ENCODE data around the gene CC2D1A.
"Not testable (repeated sequence)": the region's sequence is repeated elsewhere in the genome, so short reads cannot be mapped to it uniquely, and the experiment has no call there.

CC2D1A gene

GRCh38 chr19:13963603-13964105 lies 57.7 kb downstream of the CC2D1A start:
- DNase-seq: no peak

DNA sequence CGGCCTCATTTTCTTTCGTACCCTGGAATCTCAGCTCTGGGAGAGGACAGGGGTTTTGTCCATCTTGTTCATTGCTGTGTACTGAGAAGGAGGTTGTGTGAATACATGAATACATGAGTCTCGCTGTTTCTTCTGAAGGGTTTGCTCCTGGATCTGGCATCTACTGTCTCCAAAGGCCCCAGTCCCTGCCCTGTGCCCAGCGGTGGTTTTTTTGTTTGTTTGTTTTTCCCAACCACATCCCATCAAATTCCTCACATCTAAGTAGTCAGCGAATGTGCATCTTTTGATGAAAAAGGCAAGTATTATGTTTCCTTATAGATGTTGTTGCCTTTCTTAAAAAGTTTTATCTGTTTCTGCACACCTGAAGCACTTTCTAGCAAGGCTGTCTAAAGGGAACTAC lies 58.8 kb downstream of the CC2D1A start:
- DNase-seq: no peak

DNA sequence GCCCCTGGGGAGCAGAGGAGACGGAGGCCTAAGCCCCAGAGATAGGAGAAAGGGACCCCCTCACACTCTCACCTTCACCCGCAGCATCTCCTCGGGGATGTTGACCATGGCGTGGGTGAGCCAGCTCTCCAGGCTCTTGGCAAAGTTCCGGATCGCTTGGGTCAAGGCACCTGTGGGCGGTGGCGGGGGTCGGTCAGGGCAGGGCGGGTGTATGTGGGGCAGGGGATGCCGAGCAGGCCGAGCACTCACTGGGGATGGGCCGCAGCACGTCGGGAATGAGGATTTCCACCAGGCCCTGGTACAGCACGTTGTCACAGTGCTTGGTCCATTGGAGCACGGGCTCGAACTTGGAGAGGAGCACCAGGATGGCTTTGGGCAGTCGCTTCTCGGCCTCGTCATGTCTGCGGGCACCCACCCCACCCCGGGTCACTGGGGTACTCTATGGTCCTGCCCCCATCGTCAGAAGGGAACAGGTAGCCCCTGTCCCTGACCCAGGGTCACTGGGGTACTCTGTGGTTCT lies 59.4 kb downstream of the CC2D1A start:
- DNase-seq: no peak

- no peak for DNase-seq
Measured at GRCh38 chr19:13965926-13966683, 60.1 kb downstream of the CC2D1A start.

DNA sequence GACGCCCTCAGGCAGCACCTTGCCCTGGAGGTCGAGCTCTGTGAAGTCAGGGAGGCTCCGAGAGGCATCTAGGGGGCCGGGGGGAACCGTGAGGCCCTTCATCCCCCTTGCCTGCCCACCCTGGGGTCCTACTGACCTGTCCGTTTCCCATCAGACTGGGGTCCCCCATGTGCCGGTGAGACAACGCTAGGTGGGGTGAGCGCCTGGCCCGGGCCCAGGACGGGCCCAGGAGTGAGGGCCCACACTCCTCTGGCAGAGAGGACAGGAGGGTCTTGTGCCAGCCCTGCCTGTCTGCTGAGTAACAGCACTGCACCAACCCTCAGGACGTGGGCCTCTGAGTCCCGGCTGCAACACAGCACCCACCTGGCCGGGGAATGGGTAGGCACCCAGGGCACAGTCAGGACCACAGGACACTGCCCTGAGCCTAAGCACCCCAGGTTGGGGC lies 60.7 kb downstream of the CC2D1A start:
- no peak for DNase-seq

DNA sequence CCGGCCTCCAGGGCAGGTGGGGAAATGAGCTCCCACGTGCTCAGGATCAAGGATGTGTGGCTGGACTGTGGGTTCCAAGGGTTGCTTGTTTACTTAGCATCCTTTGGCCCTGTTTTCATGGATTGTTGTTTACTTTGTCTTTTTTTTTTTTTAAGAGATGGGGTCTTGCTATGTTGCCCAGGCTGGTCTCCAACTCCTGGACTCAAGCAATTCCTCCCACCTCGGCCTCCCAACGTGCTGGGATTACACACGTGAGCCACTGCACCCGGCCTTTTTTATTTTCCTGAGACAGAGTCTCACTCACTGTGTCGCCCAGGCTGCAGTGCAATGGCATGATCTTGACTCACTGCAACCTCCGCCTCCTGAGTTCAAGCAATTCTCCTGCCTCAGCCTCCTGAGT lies 61.2 kb downstream of the CC2D1A start:
- DNase-seq: not testable (repeated sequence)

DNA sequence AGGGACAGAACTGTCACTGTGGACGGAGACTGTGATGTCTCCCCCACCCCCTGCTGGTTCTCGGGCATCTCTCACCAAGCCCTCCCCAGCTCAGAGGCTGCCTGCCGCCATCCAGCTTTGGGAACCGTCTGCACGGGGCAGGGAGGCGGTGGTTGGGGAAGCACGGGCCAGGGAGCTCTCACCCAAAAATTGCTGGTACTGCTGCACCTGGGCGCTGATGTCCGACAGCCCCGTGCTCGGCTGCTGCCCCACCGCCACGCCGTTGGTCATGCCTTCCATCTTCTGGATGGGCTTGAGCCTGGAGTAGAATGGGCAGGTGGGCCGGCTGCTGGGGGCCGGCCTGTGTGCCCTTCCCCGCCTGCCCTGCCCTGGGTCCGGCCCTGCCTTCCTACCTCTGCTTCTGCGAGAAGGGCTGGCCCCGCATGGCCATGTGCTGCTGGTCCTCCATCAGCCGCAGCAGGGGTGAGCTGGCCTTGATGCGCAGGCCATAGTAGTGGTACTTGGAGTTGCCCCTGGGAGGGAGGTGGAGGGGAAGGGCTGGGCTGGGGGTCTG lies 62.5 kb downstream of the CC2D1A start:
- DNase-seq: no peak

DNA sequence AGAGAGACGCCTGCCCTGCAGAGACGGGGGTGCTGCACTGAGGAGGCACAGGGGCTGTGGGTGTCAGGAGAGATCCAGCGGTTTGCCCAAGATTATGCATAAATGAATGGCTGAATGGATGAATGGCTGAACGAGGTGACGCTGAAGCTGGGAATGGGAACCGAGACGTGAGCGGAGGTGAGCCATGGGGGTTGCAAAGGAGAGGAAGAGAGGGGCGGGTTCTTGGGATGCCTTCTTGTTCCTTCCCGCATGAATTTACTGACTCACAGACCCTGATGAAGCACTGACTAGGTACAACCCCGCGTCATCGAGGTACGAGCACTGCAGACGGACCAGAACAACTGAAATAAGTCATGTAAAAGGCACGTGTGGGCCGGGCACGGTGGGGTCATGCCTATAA lies 63.0 kb downstream of the CC2D1A start:
- DNase-seq: no peak

- no peak for DNase-seq
Measured at GRCh38 chr19:13969897-13970296, 63.9 kb downstream of the CC2D1A start.

GRCh38 chr19:13971868-13972267 lies 65.9 kb downstream of the CC2D1A start:
- not testable (repeated sequence) for DNase-seq

GRCh38 chr19:13972368-13973155 lies 66.6 kb downstream of the CC2D1A start:
- no peak for DNase-seq

DNA sequence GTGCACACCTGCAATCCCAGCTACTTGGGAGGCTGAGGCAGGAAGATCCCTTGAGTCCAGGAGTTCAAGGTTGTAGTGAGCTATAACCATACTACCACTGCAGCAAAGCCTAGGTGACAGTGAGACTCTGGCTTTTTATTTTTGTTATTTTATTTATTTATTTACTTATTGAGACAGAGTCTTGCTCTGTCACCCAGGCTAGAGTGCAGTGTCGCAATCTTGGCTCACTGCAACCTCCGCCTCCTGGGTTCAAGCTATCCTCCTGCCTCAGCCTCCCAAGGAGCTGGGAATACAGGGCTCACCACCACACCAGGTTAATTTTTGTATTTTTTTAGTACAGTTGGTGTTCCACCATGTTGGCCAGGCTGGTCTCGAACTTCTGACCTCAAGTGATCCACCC lies 67.5 kb downstream of the CC2D1A start:
- DNase-seq: not testable (repeated sequence)

DNA sequence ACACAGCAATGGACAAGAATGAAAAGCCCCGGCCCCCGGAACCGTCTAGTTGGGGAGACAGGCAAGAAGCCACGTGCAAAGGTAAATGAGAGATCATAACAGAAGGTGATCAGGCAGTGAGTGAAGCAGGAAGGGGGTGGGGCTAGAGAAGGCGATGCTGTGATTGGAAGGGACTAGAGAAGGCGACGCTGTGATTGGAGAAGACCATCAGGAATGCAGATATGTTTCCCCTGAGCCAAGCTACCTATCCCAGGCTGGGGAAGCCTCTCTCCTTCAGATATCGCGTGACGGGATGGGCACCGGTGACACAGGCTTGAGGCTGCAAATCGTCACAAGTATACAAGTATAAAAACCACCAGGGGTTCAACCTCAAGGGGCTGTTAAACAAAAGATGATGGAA lies 68.1 kb downstream of the CC2D1A start:
- DNase-seq: peak; percentile 91

GRCh38 chr19:13975870-13976269 lies 69.9 kb downstream of the CC2D1A start:
- no peak for DNase-seq

- no peak for DNase-seq
Measured at GRCh38 chr19:13976446-13976845, 70.4 kb downstream of the CC2D1A start.

GRCh38 chr19:13977803-13978202 lies 71.8 kb downstream of the CC2D1A start:
- no peak for DNase-seq

DNA sequence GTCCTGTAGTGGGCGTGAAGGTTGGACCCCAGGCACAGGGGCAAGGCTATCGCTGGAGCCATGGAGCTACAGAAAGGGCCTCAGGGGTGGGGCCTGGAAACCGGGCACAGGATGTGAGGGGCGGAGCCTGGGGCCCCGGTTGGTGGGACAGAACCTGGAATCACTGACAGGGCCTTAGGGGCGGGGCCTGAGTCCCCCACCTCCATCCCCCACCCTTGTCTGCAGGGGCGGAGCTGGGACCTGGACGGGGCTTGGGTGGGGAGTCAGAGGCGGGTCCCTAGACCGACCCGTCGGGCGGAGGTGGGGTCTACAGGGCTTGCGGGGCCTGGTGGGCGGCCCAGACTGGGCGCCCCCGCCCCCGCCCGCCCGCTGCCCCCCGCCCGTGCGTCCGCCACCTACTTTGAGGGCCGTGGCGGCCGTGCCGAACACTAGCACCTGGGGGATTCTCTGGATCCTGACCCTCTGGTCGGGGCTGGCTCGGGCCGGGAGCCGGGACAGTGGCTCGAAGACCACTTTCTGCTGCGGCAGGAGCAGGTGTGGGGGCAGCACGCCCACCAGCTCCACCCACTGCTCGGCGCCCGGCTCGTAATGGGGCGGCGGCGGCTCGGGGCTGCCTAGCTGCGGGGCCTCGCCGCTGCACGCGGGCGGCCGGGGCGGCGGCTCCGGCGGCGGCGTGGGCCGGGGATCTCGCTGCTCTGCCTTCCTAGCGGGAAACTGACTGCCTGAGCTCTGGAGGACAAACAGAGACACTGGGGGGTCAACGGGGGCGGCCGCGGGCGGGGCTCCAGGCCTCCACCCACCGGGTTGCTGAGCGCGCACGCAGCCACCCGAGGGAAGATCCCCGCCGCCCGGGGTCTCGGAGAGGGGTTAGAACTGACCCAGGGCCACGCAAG lies 72.6 kb downstream of the CC2D1A start:
- peak; percentile 81 for DNase-seq

DNA sequence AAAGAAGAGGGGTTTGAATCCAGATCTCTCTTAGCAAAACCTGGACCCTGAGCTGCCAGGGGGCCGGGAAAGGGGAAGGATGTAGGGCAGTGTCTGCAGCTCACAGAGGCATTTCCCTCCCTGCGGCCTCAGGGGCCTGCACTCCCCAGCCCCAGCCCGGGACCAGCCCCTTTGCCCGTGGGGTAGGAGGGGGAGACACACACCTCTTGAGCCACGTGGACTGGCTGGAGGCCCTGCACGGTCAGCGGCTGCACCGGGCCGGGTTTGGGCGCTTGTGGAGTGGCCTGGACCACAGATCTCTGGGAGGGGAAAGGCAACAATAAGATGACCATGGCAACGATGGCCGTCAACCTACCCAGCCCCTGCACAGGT lies 73.2 kb downstream of the CC2D1A start:
- no peak for DNase-seq

- DNase-seq: no peak
Measured at GRCh38 chr19:13979686-13980085, 73.7 kb downstream of the CC2D1A start.

DNA sequence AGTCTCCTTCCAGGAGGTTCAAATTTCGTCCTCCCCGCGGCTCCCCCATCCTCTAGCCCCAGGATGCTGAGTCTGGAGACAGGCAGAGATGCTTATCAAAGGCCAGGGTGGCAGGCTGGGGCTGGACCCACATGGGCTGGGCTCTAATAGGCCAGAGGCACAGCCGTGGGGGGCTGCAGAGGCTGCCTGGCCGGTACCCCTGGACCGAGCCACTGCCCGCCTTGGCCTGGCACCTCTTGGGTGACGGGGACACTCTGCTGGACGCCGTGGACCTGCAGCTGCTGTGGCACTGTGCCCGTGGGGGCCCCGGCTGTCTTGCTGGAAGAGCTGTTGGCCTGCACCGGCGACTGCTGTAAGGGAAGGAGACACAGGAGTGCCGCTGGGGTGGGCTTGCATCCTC lies 74.3 kb downstream of the CC2D1A start:
- no peak for DNase-seq
